AG08396 (cell line): ENCODE measurements around the gene RPL10A.
A peak's percentile ranks its signal among the peaks of the same experiment; 100 is the strongest.

Experiments used
- DNase-seq: peaks from one replicate; pipeline ENCODE4 v3.0.0; 2012; ENCODE audit warnings: low spot score, mixed read lengths

The RPL10A gene

DNA sequence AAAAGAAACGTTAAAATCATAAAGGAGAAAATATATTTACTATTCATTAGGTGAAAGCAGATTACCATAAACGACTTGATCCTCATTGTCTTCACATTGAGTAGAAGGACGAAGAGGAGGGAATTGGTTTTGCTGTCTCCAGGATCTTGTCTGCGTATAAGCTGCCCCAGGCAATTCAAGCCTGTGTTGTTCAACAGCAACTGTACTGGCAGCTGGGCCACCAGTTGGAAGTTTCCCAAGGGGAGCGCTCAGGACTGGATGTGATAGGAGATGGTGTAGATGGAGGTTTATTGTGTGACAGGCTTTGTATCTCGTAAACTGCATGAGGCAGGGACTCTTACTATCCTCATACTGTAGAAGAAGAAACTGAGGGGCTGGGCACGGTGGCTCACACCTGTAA lies 20.0 kb upstream of the RPL10A start:
- no peak for DNase-seq

- DNase-seq = peak; percentile 89
Measured at GRCh38 chr6:35449287-35449881, 18.8 kb upstream of the RPL10A start.

DNA sequence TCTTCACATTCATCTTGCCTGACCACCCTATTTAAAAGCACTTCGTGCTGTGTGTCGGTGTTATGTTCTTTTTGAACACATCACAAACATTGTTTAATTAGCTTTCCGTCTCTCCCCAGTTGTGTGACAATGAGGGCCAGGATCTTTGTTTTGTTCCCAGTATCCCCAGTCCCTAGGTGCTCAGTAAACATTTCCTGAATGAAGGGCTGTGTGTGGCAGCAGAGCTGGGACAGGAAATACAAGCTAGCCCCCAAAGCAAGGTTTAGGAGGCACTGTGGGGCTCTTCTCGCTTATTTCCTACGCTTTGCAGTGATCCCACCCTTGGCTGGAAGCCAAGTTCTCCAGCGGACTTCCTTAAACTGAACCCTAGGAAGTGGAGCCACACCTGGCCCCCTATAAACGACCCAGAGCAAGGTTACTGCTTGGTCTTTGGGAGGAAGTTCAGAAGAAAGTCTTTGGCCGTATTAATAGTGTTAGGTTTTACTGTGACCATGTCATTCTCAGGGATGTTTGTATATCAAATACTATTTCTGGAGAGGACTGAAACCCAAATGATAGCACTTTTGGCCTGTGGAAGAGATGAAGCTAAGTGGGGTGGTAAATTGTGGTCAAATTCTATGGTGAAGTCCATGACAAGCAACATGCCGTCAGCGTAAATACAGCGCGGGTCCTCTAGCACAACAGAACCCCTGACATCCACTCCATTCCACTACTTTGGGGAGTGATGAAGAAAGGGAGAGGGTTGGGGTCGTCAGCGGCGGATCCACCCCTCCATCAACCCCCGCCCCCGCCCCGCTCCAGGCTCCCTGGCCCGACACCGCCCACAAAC lies 16.6 kb upstream of the RPL10A start:
- no peak for DNase-seq

- DNase-seq = peak; percentile 98
Measured at GRCh38 chr6:35452183-35453090, 15.8 kb upstream of the RPL10A start, which contains the start of gene FANCE. TSS of gene FANCE (plus strand) at chr6:35452338. CDS start at chr6:35452546, 208 bp downstream.

GRCh38 chr6:35453236-35453635 lies 15.0 kb upstream of the RPL10A start:
- DNase-seq = no peak

GRCh38 chr6:35454391-35455110 lies 13.7 kb upstream of the RPL10A start:
- no peak for DNase-seq

DNA sequence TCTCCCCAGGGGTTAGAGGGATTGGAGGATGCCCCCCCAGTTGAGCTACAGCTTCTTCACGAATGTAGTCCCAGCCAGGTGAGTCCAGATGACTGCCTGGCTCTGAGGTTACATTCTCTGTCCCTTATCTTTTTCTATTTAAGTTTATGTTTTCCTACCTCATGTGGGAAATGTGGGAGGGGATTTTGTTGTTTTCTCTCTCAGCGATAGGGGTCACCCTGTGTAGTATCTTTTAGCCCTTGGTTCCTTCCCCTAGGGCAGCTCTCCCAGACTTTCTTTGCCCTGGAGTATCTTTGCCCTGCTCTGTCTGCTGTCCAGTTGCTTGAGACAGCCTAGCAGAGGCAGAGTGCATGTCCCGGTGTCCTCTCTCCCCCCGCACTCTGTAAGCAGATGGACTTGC lies 10.3 kb upstream of the RPL10A start:
- DNase-seq = no peak

DNA sequence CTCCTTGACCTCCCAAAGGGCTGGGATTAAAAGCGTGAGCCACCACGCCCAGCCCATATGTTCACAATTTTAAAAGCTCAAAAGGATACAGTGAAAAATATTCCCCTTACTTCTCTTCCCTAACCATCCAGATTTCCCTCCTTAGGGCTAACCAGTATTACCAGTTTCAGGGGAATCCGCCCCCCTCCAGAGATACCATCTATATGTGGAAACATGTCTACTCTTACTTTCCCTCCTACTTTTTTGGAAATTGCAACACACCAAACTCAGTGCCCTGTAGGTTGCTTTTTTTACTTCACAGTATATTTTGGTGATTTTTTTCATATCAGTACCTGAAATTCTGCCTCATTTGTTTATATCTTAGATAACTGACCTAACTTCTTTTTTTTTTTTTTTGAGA lies 6.9 kb upstream of the RPL10A start:
- no peak for DNase-seq

- DNase-seq = no peak
Measured at GRCh38 chr6:35463292-35463691, 4.9 kb upstream of the RPL10A start.

DNA sequence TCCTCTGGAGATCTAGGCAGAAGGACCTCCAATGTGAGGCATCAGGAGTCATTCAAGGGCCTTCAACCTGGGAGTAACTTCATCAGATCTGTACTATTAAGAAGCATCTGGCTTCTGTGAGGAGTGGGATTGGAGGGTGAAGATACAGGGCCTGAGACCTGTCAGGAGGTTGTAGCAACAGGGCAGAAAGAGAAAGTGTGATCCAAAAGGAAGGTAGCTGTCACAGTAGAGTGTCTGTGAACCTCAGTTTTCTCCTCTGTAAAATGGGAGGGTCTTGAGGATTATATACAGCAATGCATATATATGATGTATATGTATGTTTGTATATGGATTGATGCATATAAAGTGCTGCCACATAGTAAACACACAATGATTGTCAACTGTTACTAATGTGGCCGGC lies 2.6 kb upstream of the RPL10A start:
- no peak for DNase-seq

- DNase-seq = no peak
Measured at GRCh38 chr6:35468980-35469750, 964 bp downstream of the RPL10A start.

DNA sequence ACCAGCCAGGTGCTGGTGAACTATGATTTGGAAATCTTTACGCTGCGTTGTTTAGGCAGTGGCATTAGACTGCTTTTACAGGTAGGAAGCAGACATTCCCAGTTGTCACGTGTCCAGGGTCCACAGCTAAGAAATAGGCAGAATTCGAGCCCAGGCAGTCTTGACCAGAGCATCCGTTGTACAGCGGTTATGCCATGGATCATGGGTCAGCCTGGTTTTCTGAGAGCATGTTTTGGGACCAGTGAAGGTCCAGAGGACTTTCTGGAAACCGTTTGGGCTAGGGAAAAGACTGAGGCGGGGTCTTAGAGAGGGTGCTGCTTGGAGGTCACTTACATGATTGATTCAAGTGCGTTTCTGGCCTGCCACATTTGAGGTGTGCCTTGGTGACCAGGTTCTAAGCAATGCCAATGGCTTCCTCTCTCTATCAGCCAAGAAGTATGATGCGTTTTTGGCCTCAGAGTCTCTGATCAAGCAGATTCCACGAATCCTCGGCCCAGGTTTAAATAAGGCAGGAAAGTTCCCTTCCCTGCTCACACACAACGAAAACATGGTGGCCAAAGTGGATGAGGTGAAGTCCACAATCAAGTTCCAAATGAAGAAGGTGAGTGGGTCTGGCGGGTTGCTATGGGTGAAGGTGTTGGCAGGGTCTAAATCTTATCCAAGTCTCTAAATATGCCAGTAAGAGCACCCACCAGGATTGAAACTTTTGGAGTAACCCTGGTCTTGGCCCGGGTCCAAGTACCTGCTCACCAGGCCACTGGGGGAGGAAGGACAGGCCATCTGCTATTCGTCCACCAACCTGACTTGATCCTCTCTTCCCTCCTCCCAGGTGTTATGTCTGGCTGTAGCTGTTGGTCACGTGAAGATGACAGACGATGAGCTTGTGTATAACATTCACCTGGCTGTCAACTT lies 1.8 kb downstream of the RPL10A start:
- DNase-seq = no peak

- DNase-seq = no peak
Measured at GRCh38 chr6:35470663-35471120, 2.5 kb downstream of the RPL10A start.

GRCh38 chr6:35471836-35472345 lies 3.7 kb downstream of the RPL10A start:
- DNase-seq = no peak

DNA sequence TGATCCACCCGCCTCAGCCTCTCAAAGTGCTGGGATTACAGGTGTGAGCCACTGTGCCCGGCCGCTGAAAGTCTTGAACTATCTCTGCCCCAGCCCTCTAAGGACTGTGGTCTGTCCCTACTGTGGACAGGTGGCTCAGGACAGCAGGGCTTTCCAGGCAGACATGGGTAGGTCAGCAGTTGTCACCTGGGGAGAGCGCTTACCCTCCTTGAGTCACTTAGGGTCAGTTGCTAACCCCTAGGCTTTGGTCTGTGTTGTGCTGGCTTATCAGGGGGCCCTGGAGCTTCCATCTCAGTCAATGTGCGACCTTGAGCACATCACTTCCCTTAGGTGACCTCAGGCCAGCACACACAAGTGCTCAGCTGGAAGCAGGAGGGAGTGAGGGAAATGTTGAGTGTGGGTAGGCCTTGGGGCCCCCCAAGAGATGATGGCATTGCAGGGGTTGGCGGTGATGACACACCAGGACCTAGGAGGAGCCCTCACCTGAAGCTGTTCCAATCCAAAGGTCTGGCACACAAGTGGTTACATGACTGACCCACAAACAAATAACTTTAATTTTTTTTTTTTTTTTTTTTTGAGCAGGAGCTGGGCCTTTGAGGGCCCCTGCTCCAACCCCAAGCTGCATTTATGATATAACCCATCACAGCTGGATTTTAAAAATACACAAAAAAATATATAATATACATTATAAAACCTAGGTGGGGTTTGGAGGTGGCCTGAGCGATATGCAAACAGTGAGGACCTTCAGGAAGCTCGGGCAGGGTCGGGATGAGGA lies 5.1 kb downstream of the RPL10A start:
- DNase-seq = no peak

GRCh38 chr6:35473850-35474130 lies 5.6 kb downstream of the RPL10A start:
- no peak for DNase-seq

DNA sequence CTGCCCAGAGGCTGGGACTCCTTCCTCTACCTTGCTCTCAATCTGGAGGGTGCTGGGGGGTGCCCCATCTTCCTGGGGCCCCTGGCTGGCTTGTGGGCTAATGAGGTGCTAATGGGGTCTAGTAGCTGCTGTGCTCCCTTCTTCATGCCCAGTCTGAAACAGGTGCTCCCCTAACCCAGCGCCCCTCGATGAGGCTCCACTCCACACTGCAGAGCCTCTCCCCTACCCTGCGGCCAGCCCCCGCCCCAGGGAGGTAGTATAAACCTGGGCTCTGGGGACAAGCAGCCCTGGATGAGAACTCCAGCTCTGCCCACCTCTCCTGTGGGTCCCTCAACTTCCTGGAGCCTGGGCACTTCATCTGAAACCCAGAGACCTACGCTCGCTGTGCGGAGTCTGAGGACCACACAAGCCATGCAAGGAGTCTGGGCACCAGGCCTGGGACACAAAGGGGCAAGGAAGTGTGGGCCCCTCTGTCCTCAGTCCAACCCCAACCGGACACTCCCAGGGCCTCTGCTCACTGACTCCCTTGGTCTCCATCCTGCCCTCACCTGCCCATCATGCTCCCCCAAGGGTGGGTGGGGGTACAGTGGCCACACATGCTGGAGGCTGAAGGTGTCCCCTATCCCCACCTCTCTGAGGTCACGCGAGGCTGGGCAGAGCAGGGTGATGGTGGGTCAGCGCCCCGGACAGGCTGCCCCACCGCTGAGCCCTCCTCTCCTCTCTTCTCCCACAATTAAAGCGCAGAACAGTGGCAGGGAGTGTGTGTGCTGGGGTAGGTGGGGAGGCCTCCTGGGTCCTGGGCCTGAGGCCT lies 6.1 kb downstream of the RPL10A start:
- no peak for DNase-seq

GRCh38 chr6:35474942-35475570 lies 6.9 kb downstream of the RPL10A start:
- no peak for DNase-seq
